Keratinocyte (primary cell): Measurements from ENCODE around the gene TMEM45A. TPM values are rescaled to one million over a fixed set of nuclear protein-coding genes. Genes with fewer than 3 reads are reported as not detected.
"Not testable (repeated sequence)": the region's sequence is repeated elsewhere in the genome, so short reads cannot be mapped to it uniquely, and the experiment has no call there.

Source experiments
- DNase-seq: peaks from one replicate; pipeline ENCODE4 v3.0.0-alpha.2; 2011; ENCODE audit warnings: low read depth, missing footprints, low spot score
- FAIRE-seq: peaks from 2 replicates; lab custom pipeline; 2011; peaks lifted over from hg19 to GRCh38; lab: Jason Lieb, UNC
- H2AFZ ChIP-seq: 2 replicates; pipeline ENCODE4 v1.6.0; 2012; ENCODE audit warnings: low read length, control low read depth, inconsistent platforms; ENCODE audit not compliant: control insufficient read depth
- H3K27ac ChIP-seq: 2 replicates; pipeline ENCODE4 v1.5.1; 2011; ENCODE audit warnings: low read length; ENCODE audit not compliant: control insufficient read depth, insufficient read depth
- H3K27me3 ChIP-seq: 3 replicates; pipeline ENCODE4 v1.6.0; 2011; ENCODE audit warnings: low read length; ENCODE audit not compliant: control insufficient read depth, insufficient read depth; ENCODE audit errors: extremely low read depth
- H3K36me3 ChIP-seq, 2 experiments: 2 replicates in 1 of 2; 3 replicates in 1 of 2; pipeline ENCODE4 v1.5.1; 2011; ENCODE audit warnings: low read length in 2 of 2, mild to moderate bottlenecking in 1 of 2; ENCODE audit not compliant: control insufficient read depth in 2 of 2, insufficient read depth in 2 of 2; ENCODE audit errors: extremely low read depth in 1 of 2
- H3K4me1 ChIP-seq: 3 replicates; pipeline ENCODE4 v1.5.1; 2011; ENCODE audit warnings: low read length; ENCODE audit not compliant: control insufficient read depth, insufficient read depth; ENCODE audit errors: extremely low read depth
- H3K4me2 ChIP-seq: 3 replicates; pipeline ENCODE4 v1.6.0; 2011; ENCODE audit warnings: low read depth, low read length; ENCODE audit not compliant: control insufficient read depth, insufficient read depth; ENCODE audit errors: extremely low read depth
- H3K4me3 ChIP-seq, 3 experiments: fragments of 200-600 bp in 1 of 3; sonication (generic) in 1 of 3; 2 replicates in 2 of 3; 3 replicates in 1 of 3; pipeline ENCODE4 v1.5.1; 2011 to 2016; ENCODE audit warnings: low read length in 3 of 3, mild to moderate bottlenecking in 3 of 3, control low read depth in 2 of 3, inconsistent platforms in 1 of 3, low read depth in 1 of 3, mixed read lengths in 1 of 3, mixed run types in 1 of 3, moderate library complexity in 1 of 3; ENCODE audit not compliant: control insufficient read depth in 2 of 3, insufficient read depth in 2 of 3; ENCODE audit errors: extremely low read depth in 1 of 3
- H3K79me2 ChIP-seq: 2 replicates; pipeline ENCODE4 v1.6.0; 2012; ENCODE audit warnings: low read length; ENCODE audit not compliant: control insufficient read depth, insufficient read depth
- H3K9ac ChIP-seq: 3 replicates; pipeline ENCODE4 v1.6.0; 2011; ENCODE audit warnings: low read length; ENCODE audit not compliant: control insufficient read depth, insufficient read depth; ENCODE audit errors: extremely low read depth
- H3K9me1 ChIP-seq: 3 replicates; pipeline ENCODE4 v1.6.0; 2011; ENCODE audit warnings: low read length; ENCODE audit not compliant: control insufficient read depth, insufficient read depth; ENCODE audit errors: extremely low read depth
- H3K9me3 ChIP-seq: 2 replicates; pipeline ENCODE4 v1.5.1; 2012; ENCODE audit warnings: low read depth, low read length; ENCODE audit not compliant: control insufficient read depth
- H4K20me1 ChIP-seq: 3 replicates; pipeline ENCODE4 v1.6.0; 2011; ENCODE audit warnings: low read length; ENCODE audit not compliant: control insufficient read depth, insufficient read depth; ENCODE audit errors: extremely low read depth
- EZH2 ChIP-seq: IDR thresholded peaks from one replicate; pipeline ENCODE4 v1.6.1; 2012; ENCODE audit warnings: inconsistent platforms, mild to moderate bottlenecking, low read length, moderate library complexity
- dilution Hi-C: fragments of 300-500 bp; cut with MboI; formaldehyde crosslinking; loops from one replicate; pipeline ENCODE4 v1.7.0; 2020; ENCODE audit warnings: low sequenced_read_pairs; ENCODE audit not compliant: extremely low pct_ligation_motif_present
- polyA minus RNA-seq, 3 experiments: library from RNA; depleted of rRNA, polyadenylated mRNA; stranded (reverse); fragments of >200 nt; gene quantifications; 1 replicate in 1 of 3; 2 replicates in 1 of 3; 3 replicates in 1 of 3; pipeline ENCODE4 v1.2.3, GENCODE V29; 2011
- polyA plus RNA-seq, 5 experiments: library from polyadenylated mRNA; depleted of rRNA in 3 of 5; stranded (reverse) in 3 of 5; stranded (forward) in 1 of 5; unstranded in 1 of 5; fragments of >200 nt; gene quantifications; 1 replicate in 1 of 5; 2 replicates in 3 of 5; 3 replicates in 1 of 5; pipeline versions ENCODE4 v1.2.1 to v1.2.3, GENCODE V29; 2011 to 2012; ENCODE audit warnings: missing spikeins in 2 of 5, low read depth in 1 of 5, low replicate concordance in 1 of 5
- TF ChIP-seq, protein P1 (sequence below), 3 experiments: IDR thresholded peaks in 1 of 3; conservative IDR thresholded peaks in 1 of 3; optimal IDR thresholded peaks in 1 of 3; 2 replicates in 2 of 3; 3 replicates in 1 of 3; pipeline versions ENCODE3 to v1.5.1; 2011; ENCODE audit warnings: low read length in 3 of 3, mild to moderate bottlenecking in 3 of 3, moderate library complexity in 2 of 3, control low read depth in 1 of 3, inconsistent platforms in 1 of 3; ENCODE audit not compliant: insufficient read depth in 2 of 3; ENCODE audit errors: extremely low read depth in 1 of 3

The TMEM45A gene, protein sequence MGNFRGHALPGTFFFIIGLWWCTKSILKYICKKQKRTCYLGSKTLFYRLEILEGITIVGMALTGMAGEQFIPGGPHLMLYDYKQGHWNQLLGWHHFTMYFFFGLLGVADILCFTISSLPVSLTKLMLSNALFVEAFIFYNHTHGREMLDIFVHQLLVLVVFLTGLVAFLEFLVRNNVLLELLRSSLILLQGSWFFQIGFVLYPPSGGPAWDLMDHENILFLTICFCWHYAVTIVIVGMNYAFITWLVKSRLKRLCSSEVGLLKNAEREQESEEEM
- polyA plus RNA-seq (29.7 to 61.1 TPM (median 57.2 TPM) in 3 replicates), polyA minus RNA-seq (5.7 to 55.0 TPM (median 30.0 TPM) in 3 replicates)
- polyA plus RNA-seq (2011; ENCODE audit: low read depth): 294 TPM
- 29.0 and 46.3 TPM in 2 replicates for polyA plus RNA-seq (2011; cell fraction: cytosol; rRNA removed)
- polyA plus RNA-seq (2011; cell fraction: nucleus; rRNA removed): 37.4 and 69.0 TPM in 2 replicates
- 28.0 and 849 TPM in 2 replicates for polyA plus RNA-seq (2012; ENCODE audit: low replicate concordance)
- polyA minus RNA-seq (2011; cell fraction: cytosol; rRNA and poly(A)+ RNA removed): 16.1 TPM
- 31.0 and 41.1 TPM in 2 replicates for polyA minus RNA-seq (2011; cell fraction: nucleus; rRNA and poly(A)+ RNA removed)

DNA sequence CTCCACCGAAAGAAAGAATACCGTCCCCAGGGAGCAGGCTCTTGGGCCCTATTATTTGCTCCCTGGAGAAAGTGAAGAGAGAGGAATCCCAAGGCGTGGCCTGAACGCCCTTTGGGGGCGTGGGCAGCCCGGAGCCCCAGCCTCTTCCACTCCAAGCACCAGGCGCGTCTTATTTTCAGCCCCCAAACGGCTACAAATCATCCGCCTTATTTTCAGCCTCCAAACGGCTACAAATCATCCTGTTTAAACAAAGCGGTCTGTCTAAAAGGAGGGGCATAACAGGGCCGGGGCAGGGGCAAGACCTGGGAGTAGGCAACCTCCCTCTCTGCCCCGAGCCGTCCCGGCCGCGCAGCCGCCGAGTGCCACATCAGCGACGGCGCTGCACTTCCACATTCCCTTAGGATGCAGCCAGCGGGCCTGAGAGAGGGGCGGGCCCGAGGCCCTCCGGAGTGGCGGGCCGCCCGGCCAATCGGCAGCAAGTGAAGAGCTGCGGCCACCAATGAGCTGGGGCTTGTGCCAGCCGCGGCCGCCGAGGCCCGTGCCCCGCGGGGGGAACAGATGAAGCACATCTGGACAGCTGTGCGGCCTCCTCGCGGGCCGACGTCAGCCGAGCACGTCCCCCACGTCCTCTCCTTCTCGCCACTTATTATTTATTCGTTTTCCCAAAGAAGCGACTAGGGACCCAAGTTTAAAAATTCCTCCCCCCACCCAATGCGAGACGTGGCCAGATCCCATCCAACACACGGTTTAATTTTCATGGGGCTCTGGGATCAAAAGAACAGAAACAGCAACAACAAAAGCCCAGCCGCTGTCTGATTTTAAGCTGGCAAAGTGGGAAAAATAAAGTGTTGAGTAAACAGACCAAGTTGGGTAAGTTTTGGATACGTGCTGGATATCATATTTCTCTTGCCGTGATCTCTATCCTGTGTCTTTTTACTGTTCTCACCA is at the start of gene TMEM45A:
TSS of gene TMEM45A (plus strand) at position 561 of the 948 bp plus-strand sequence. CDS start 62,593 bp downstream, outside the sequence.
- Histone ChIP-seq H3K27ac (peak within 1 kb of the TSS; percentile 90), H3K4me1 (peaks cover 17% of the 10 kb centered on the region), H3K27me3 (no peaks in the 10 kb centered on the region), H3K9ac (peak within 1 kb of the TSS; percentile 84), H4K20me1 (no peaks in the 10 kb centered on the region), H3K4me3 (peak within 1 kb of the TSS; percentile 50 to 87 (median 84)), H2AFZ (peak within 1 kb of the TSS; percentile 95), H3K36me3 (no peaks in the 10 kb centered on the region), H3K4me2 (peak within 1 kb of the TSS; percentile 98), H3K9me1 (no peaks in the 10 kb centered on the region), H3K79me2 (peaks cover 2% of the 10 kb centered on the region), H3K9me3 (no peaks in the 10 kb centered on the region)
- dilution Hi-C loops: no loop called here
- DNase-seq (peak; percentile 30), FAIRE-seq (no peak)
- TF ChIP-seq, protein P1, sequence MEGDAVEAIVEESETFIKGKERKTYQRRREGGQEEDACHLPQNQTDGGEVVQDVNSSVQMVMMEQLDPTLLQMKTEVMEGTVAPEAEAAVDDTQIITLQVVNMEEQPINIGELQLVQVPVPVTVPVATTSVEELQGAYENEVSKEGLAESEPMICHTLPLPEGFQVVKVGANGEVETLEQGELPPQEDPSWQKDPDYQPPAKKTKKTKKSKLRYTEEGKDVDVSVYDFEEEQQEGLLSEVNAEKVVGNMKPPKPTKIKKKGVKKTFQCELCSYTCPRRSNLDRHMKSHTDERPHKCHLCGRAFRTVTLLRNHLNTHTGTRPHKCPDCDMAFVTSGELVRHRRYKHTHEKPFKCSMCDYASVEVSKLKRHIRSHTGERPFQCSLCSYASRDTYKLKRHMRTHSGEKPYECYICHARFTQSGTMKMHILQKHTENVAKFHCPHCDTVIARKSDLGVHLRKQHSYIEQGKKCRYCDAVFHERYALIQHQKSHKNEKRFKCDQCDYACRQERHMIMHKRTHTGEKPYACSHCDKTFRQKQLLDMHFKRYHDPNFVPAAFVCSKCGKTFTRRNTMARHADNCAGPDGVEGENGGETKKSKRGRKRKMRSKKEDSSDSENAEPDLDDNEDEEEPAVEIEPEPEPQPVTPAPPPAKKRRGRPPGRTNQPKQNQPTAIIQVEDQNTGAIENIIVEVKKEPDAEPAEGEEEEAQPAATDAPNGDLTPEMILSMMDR (optimal IDR thresholded peaks at IDR 0.05 in 1 of 3, IDR thresholded peaks at IDR 0.05 in 1 of 3, conservative IDR thresholded peaks at IDR 0.05 in 1 of 3; ENCODE audit: extremely low read depth in 1 of 3, insufficient read depth in 2 of 3, low read length in 3 of 3): no peak
- no peak for TF ChIP-seq EZH2

DNA sequence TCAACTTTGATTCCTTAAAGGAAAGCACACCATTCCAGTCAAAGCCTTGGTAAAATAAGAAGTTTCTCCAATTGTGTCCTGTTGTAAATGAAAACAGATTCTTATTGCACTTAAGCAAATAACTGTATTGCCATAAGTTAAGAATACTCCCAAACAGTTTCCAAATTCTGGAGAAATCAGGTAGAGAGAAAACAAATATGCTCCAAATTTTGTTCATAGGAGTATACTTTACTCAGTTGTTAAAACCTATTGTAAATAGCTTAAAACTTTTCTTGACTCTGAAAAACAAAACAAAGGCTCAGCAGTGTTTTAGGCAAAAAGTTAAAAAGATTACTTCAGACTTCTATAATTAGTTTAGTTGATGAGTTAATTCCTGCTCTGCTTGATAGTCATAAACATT is 48.7 kb upstream of the TMEM45A start:
- FAIRE-seq (no peak), DNase-seq (no peak)
- TF ChIP-seq, protein P1 (optimal IDR thresholded peaks at IDR 0.05 in 1 of 3, IDR thresholded peaks at IDR 0.05 in 1 of 3, conservative IDR thresholded peaks at IDR 0.05 in 1 of 3; ENCODE audit: extremely low read depth in 1 of 3, insufficient read depth in 2 of 3, low read length in 3 of 3): no peak
- TF ChIP-seq EZH2: no peak
- Histone ChIP-seq H3K9me3 (no peaks in the 10 kb centered on the region), H3K4me2 (no peak overlapping the region), H3K36me3 (no peaks in the 10 kb centered on the region), H3K9me1 (no peaks in the 10 kb centered on the region), H3K27me3 (no peaks in the 10 kb centered on the region), H4K20me1 (no peaks in the 10 kb centered on the region), H3K4me1 (no peaks in the 10 kb centered on the region), H3K79me2 (no peaks in the 10 kb centered on the region), H2AFZ (no peak overlapping the region), H3K9ac (no peak overlapping the region), H3K4me3 (no peak overlapping the region), H3K27ac (no peak overlapping the region)
- dilution Hi-C loops: no loop called here

DNA sequence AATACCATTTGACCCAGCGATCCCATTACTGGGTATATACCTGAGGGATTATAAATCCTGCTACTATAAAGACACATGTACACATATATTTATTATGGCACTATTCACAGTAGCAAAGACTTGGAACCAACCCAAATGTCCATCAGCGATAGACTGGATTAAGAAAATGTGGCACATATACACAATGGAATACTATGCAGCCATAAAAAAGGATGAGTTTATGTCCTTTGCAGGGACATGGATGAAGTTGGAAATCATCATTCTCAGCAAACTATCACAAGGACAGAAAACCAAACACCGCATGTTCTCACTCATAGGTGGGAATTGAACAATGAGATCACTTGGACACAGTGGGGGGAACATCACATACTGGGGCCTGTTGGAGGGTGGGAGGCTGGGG is 45.4 kb upstream of the TMEM45A start:
- H3K27ac ChIP-seq, FAIRE-seq, H4K20me1 ChIP-seq, H3K9ac ChIP-seq, H2AFZ ChIP-seq, H3K4me1 ChIP-seq, DNase-seq, H3K27me3 ChIP-seq, H3K4me3 ChIP-seq, dilution Hi-C loops, H3K79me2 ChIP-seq, H3K9me1 ChIP-seq, H3K36me3 ChIP-seq, H3K9me3 ChIP-seq, H3K4me2 ChIP-seq: not testable (repeated sequence)
